Measurements from ENCODE around the gene SNAP25.

SNAP25 gene

GRCh38 chr20:10249048-10249770 lies 30.6 kb downstream of the SNAP25 start:
- no peaks in the 10 kb centered on the region for H3K36me3 ChIP-seq (ENCODE audit: control insufficient read depth in 4 of 4, insufficient read depth in 4 of 4, low read length in 3 of 4)
- no peak overlapping the region for H3K4me3 ChIP-seq (ENCODE audit: control insufficient read depth in 1 of 7, extremely low read depth in 1 of 7, insufficient read depth in 4 of 7, low read depth in 2 of 7, low read length in 6 of 7)
- POLR2A ChIA-PET = interaction anchor here (0.5 to 0.6 kb wide), 2 partner anchors 16 to 167 kb away, joined by 3 to 4 read pairs; no protein-coding TSS in a partner anchor
- no peak for DNase-seq
- no peaks in the 10 kb centered on the region for H3K27me3 ChIP-seq (replicated peaks in 2 of 5; ENCODE audit: control insufficient read depth in 4 of 5, insufficient read depth in 5 of 5, low read length in 4 of 5)
- peaks cover 0 to 15% (median 9%) of the 10 kb centered on the region in 4 experiments for H3K4me1 ChIP-seq (ENCODE audit: control extremely low read depth in 1 of 4, control insufficient read depth in 4 of 4, insufficient read depth in 4 of 4, low read length in 3 of 4)
- CTCF ChIA-PET = interaction anchor here (1.3 kb wide), 1 partner anchor 23 kb away, joined by 7 read pairs; no protein-coding TSS in a partner anchor
- 100% methylated on average over 4 of the region's 6 CpGs for WGBS (ENCODE audit: insufficient coverage)
- H3K27ac ChIP-seq (ENCODE audit: insufficient read depth in 1 of 2, low read depth in 1 of 2, low read length in 2 of 2, poor library complexity in 1 of 2, severe bottlenecking in 2 of 2) = no peak overlapping the region
- H3K9me3 ChIP-seq (ENCODE audit: control extremely low read depth in 1 of 5, control insufficient read depth in 4 of 5, insufficient read depth in 2 of 5, low read depth in 1 of 5, low read length in 4 of 5) = no peaks in the 10 kb centered on the region

GRCh38 chr20:10249822-10250221 lies 31.2 kb downstream of the SNAP25 start:
- Histone ChIP-seq H3K9me3 (ENCODE audit: control extremely low read depth in 1 of 5, control insufficient read depth in 4 of 5, insufficient read depth in 2 of 5, low read depth in 1 of 5, low read length in 4 of 5) (no peaks in the 10 kb centered on the region), H3K4me1 (ENCODE audit: control extremely low read depth in 1 of 4, control insufficient read depth in 4 of 4, insufficient read depth in 4 of 4, low read length in 3 of 4) (peaks cover 0 to 21% (median 15%) of the 10 kb centered on the region in 4 experiments), H3K36me3 (ENCODE audit: control insufficient read depth in 4 of 4, insufficient read depth in 4 of 4, low read length in 3 of 4) (no peaks in the 10 kb centered on the region), H3K27me3 (replicated peaks in 2 of 5; ENCODE audit: control insufficient read depth in 4 of 5, insufficient read depth in 5 of 5, low read length in 4 of 5) (no peaks in the 10 kb centered on the region), H3K4me3 (ENCODE audit: control insufficient read depth in 1 of 7, extremely low read depth in 1 of 7, insufficient read depth in 4 of 7, low read depth in 2 of 7, low read length in 6 of 7) (no peak overlapping the region), H3K27ac (ENCODE audit: insufficient read depth in 1 of 2, low read depth in 1 of 2, low read length in 2 of 2, poor library complexity in 1 of 2, severe bottlenecking in 2 of 2) (no peak overlapping the region)
- WGBS (ENCODE audit: insufficient coverage) = 91% methylated on average over 1 of the region's 2 CpGs
- no peak for DNase-seq
- CTCF ChIA-PET = interaction anchor here (1.3 kb wide), 2 partner anchors 24 to 71 kb away, joined by 3 to 7 read pairs; no protein-coding TSS in a partner anchor
- POLR2A ChIA-PET = interaction anchor here (0.5 kb wide), 1 partner anchor 168 kb away, joined by 4 read pairs; no protein-coding TSS in a partner anchor

GRCh38 chr20:10250902-10251301 lies 32.3 kb downstream of the SNAP25 start:
- Histone ChIP-seq H3K27ac (ENCODE audit: insufficient read depth in 1 of 2, low read depth in 1 of 2, low read length in 2 of 2, poor library complexity in 1 of 2, severe bottlenecking in 2 of 2) (no peak overlapping the region), H3K4me1 (ENCODE audit: control extremely low read depth in 1 of 4, control insufficient read depth in 4 of 4, insufficient read depth in 4 of 4, low read length in 3 of 4) (peaks cover 0 to 22% (median 16%) of the 10 kb centered on the region in 4 experiments), H3K36me3 (ENCODE audit: control insufficient read depth in 4 of 4, insufficient read depth in 4 of 4, low read length in 3 of 4) (no peaks in the 10 kb centered on the region), H3K27me3 (replicated peaks in 2 of 5; ENCODE audit: control insufficient read depth in 4 of 5, insufficient read depth in 5 of 5, low read length in 4 of 5) (no peaks in the 10 kb centered on the region), H3K4me3 (ENCODE audit: control insufficient read depth in 1 of 7, extremely low read depth in 1 of 7, insufficient read depth in 4 of 7, low read depth in 2 of 7, low read length in 6 of 7) (no peak overlapping the region), H3K9me3 (ENCODE audit: control extremely low read depth in 1 of 5, control insufficient read depth in 4 of 5, insufficient read depth in 2 of 5, low read depth in 1 of 5, low read length in 4 of 5) (no peaks in the 10 kb centered on the region)
- DNase-seq = no peak
- ChIA-PET CTCF (interaction anchor here (1.1 to 1.3 kb wide), 2 partner anchors 70 to 176 kb away, joined by 3 to 4 read pairs; no protein-coding TSS in a partner anchor), POLR2A (no interaction called here)
- 100% methylated on average over 4 of the region's 5 CpGs for WGBS (ENCODE audit: insufficient coverage)

- no peaks in the 10 kb centered on the region for H3K36me3 ChIP-seq (ENCODE audit: control insufficient read depth in 4 of 4, insufficient read depth in 4 of 4, low read length in 3 of 4)
- POLR2A ChIA-PET = interaction anchor here (1.3 kb wide), 2 partner anchors 11 to 12 kb away, joined by 3 to 4 read pairs; no protein-coding TSS in a partner anchor
- H3K9me3 ChIP-seq (ENCODE audit: control extremely low read depth in 1 of 5, control insufficient read depth in 4 of 5, insufficient read depth in 2 of 5, low read depth in 1 of 5, low read length in 4 of 5) = no peaks in the 10 kb centered on the region
- H3K4me1 ChIP-seq (ENCODE audit: control extremely low read depth in 1 of 4, control insufficient read depth in 4 of 4, insufficient read depth in 4 of 4, low read length in 3 of 4) = peaks cover 0 to 21% (median 15%) of the 10 kb centered on the region in 4 experiments
- no peak overlapping the region for H3K27ac ChIP-seq (ENCODE audit: insufficient read depth in 1 of 2, low read depth in 1 of 2, low read length in 2 of 2, poor library complexity in 1 of 2, severe bottlenecking in 2 of 2)
- 0% methylated on average over 3 of the region's 3 CpGs for WGBS (ENCODE audit: insufficient coverage)
- peak; percentile 46 to 95 (median 90) for DNase-seq
- CTCF ChIA-PET = interaction anchor here (0.6 to 1.7 kb wide), 3 partner anchors 27 to 172 kb away, joined by 3 to 7 read pairs (median 6); no protein-coding TSS in a partner anchor
- no peaks in the 10 kb centered on the region for H3K27me3 ChIP-seq (replicated peaks in 2 of 5; ENCODE audit: control insufficient read depth in 4 of 5, insufficient read depth in 5 of 5, low read length in 4 of 5)
- H3K4me3 ChIP-seq (ENCODE audit: control insufficient read depth in 1 of 7, extremely low read depth in 1 of 7, insufficient read depth in 4 of 7, low read depth in 2 of 7, low read length in 6 of 7) = peak overlapping the region in 1 of 7 experiments; percentile 1
Measured at GRCh38 chr20:10253780-10254179, 35.1 kb downstream of the SNAP25 start.

GRCh38 chr20:10255846-10256245 lies 37.2 kb downstream of the SNAP25 start:
- Histone ChIP-seq H3K27me3 (replicated peaks in 2 of 5; ENCODE audit: control insufficient read depth in 4 of 5, insufficient read depth in 5 of 5, low read length in 4 of 5) (no peaks in the 10 kb centered on the region), H3K27ac (ENCODE audit: insufficient read depth in 1 of 2, low read depth in 1 of 2, low read length in 2 of 2, poor library complexity in 1 of 2, severe bottlenecking in 2 of 2) (no peak overlapping the region), H3K4me3 (ENCODE audit: control insufficient read depth in 1 of 7, extremely low read depth in 1 of 7, insufficient read depth in 4 of 7, low read depth in 2 of 7, low read length in 6 of 7) (no peak overlapping the region), H3K9me3 (ENCODE audit: control extremely low read depth in 1 of 5, control insufficient read depth in 4 of 5, insufficient read depth in 2 of 5, low read depth in 1 of 5, low read length in 4 of 5) (no peaks in the 10 kb centered on the region), H3K36me3 (ENCODE audit: control insufficient read depth in 4 of 4, insufficient read depth in 4 of 4, low read length in 3 of 4) (no peaks in the 10 kb centered on the region), H3K4me1 (ENCODE audit: control extremely low read depth in 1 of 4, control insufficient read depth in 4 of 4, insufficient read depth in 4 of 4, low read length in 3 of 4) (peaks cover 0 to 21% (median 15%) of the 10 kb centered on the region in 4 experiments)
- CTCF ChIA-PET = no interaction called here
- no CpG with 5 or more reads among the region's 1 CpG for WGBS (ENCODE audit: insufficient coverage)
- POLR2A ChIA-PET = no interaction called here
- no peak for DNase-seq

- H3K36me3 ChIP-seq (ENCODE audit: control insufficient read depth in 4 of 4, insufficient read depth in 4 of 4, low read length in 3 of 4) = no peaks in the 10 kb centered on the region
- H3K4me3 ChIP-seq (ENCODE audit: control insufficient read depth in 1 of 7, extremely low read depth in 1 of 7, insufficient read depth in 4 of 7, low read depth in 2 of 7, low read length in 6 of 7) = no peak overlapping the region
- H3K27me3 ChIP-seq (replicated peaks in 2 of 5; ENCODE audit: control insufficient read depth in 4 of 5, insufficient read depth in 5 of 5, low read length in 4 of 5) = no peaks in the 10 kb centered on the region
- POLR2A ChIA-PET = no interaction called here
- CTCF ChIA-PET = no interaction called here
- peaks cover 0 to 14% (median 8%) of the 10 kb centered on the region in 4 experiments for H3K4me1 ChIP-seq (ENCODE audit: control extremely low read depth in 1 of 4, control insufficient read depth in 4 of 4, insufficient read depth in 4 of 4, low read length in 3 of 4)
- H3K27ac ChIP-seq (ENCODE audit: insufficient read depth in 1 of 2, low read depth in 1 of 2, low read length in 2 of 2, poor library complexity in 1 of 2, severe bottlenecking in 2 of 2) = no peak overlapping the region
- H3K9me3 ChIP-seq (ENCODE audit: control extremely low read depth in 1 of 5, control insufficient read depth in 4 of 5, insufficient read depth in 2 of 5, low read depth in 1 of 5, low read length in 4 of 5) = no peaks in the 10 kb centered on the region
- DNase-seq = no peak
Measured at GRCh38 chr20:10259166-10259565, 40.5 kb downstream of the SNAP25 start.

- H3K27me3 ChIP-seq (replicated peaks in 2 of 5; ENCODE audit: control insufficient read depth in 4 of 5, insufficient read depth in 5 of 5, low read length in 4 of 5) = no peaks in the 10 kb centered on the region
- H3K4me3 ChIP-seq (ENCODE audit: control insufficient read depth in 1 of 7, extremely low read depth in 1 of 7, insufficient read depth in 4 of 7, low read depth in 2 of 7, low read length in 6 of 7) = no peak overlapping the region
- no peaks in the 10 kb centered on the region for H3K9me3 ChIP-seq (ENCODE audit: control extremely low read depth in 1 of 5, control insufficient read depth in 4 of 5, insufficient read depth in 2 of 5, low read depth in 1 of 5, low read length in 4 of 5)
- no peaks in the 10 kb centered on the region for H3K36me3 ChIP-seq (ENCODE audit: control insufficient read depth in 4 of 4, insufficient read depth in 4 of 4, low read length in 3 of 4)
- no CpG with 5 or more reads among the region's 1 CpG for WGBS (ENCODE audit: insufficient coverage)
- no peak overlapping the region for H3K27ac ChIP-seq (ENCODE audit: insufficient read depth in 1 of 2, low read depth in 1 of 2, low read length in 2 of 2, poor library complexity in 1 of 2, severe bottlenecking in 2 of 2)
- CTCF ChIA-PET = no interaction called here
- no peak for DNase-seq
- peaks cover 0 to 10% (median 0%) of the 10 kb centered on the region in 4 experiments for H3K4me1 ChIP-seq (ENCODE audit: control extremely low read depth in 1 of 4, control insufficient read depth in 4 of 4, insufficient read depth in 4 of 4, low read length in 3 of 4)
- POLR2A ChIA-PET = no interaction called here
Measured at GRCh38 chr20:10260316-10260715, 41.7 kb downstream of the SNAP25 start.

All from common myeloid progenitor, CD34-positive (primary cell).